Omental fat pad (tissue), 4 donors: ENCODE measurements around the gene DCP2. TPM values are rescaled to one million over a fixed set of nuclear protein-coding genes. Genes with fewer than 3 reads are reported as not detected.

ENCODE experiments used
- ATAC-seq: fragments of 150-250 bp; one replicate; pipeline ENCODE4 v1.9.1; 2016; ENCODE audit warnings: mild to moderate bottlenecking, moderate library complexity; ENCODE audit not compliant: low FRiP score
- DNase-seq: peaks from one replicate; pipeline ENCODE4 v3.0.0-alpha.2; 2019; ENCODE audit warnings: low spot score
- total RNA-seq, 4 donors: library from RNA; depleted of rRNA; stranded (reverse); fragments of >200 nt; gene quantifications; one replicate each; pipeline ENCODE4 v1.1.0, GENCODE V29; 2016
- TF ChIP-seq, protein P1 (sequence below), 3 donors: fragments of 450-650 bp; IDR thresholded peaks; one replicate each; pipeline ENCODE4 v1.5.1; 2016 to 2017; ENCODE audit warnings: antibody characterized with exemption in 3 of 3, mild to moderate bottlenecking in 3 of 3, moderate library complexity in 2 of 3

Gene DCP2
- total RNA-seq, 4 donors from 2014 or later, result 22.2 to 53.4 (median 25.9) TPM

DNA sequence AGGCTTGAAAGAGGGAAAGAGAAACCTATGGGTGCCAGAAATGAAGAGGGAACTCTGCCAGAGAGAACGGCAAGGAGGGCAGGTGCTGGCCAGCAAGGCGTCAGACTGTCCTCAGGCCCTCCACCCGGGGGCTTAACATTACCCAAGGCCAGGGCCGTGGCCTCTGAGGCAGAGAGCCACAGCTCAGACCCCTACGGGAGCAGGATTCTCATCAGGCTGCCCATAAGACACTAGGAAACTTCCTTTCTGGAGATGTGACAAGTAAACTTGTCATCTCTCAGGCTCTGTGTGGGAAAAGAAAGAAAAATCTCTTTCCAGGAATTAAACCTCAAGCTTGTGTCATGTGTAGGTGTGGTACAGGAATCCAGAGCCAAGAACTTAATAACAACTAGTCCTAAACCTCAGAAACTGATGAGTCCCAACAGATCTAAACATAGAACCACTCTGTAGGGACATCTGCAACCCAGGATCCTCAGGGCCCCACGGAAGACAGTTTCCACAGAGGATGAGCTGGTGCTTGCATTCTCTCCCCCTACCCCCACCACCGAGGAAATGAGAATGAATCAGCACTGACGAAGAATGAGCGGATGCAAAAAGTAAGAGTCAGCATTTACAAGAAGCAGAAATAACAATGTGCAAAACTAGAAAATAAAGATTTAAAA lies 74.3 kb downstream of the DCP2 start:
- DNase-seq, result no peak
- TF ChIP-seq, protein P1, sequence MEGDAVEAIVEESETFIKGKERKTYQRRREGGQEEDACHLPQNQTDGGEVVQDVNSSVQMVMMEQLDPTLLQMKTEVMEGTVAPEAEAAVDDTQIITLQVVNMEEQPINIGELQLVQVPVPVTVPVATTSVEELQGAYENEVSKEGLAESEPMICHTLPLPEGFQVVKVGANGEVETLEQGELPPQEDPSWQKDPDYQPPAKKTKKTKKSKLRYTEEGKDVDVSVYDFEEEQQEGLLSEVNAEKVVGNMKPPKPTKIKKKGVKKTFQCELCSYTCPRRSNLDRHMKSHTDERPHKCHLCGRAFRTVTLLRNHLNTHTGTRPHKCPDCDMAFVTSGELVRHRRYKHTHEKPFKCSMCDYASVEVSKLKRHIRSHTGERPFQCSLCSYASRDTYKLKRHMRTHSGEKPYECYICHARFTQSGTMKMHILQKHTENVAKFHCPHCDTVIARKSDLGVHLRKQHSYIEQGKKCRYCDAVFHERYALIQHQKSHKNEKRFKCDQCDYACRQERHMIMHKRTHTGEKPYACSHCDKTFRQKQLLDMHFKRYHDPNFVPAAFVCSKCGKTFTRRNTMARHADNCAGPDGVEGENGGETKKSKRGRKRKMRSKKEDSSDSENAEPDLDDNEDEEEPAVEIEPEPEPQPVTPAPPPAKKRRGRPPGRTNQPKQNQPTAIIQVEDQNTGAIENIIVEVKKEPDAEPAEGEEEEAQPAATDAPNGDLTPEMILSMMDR (IDR thresholded peaks at IDR 0.05), result no peak
- ATAC-seq, result peak; percentile 78

DNA sequence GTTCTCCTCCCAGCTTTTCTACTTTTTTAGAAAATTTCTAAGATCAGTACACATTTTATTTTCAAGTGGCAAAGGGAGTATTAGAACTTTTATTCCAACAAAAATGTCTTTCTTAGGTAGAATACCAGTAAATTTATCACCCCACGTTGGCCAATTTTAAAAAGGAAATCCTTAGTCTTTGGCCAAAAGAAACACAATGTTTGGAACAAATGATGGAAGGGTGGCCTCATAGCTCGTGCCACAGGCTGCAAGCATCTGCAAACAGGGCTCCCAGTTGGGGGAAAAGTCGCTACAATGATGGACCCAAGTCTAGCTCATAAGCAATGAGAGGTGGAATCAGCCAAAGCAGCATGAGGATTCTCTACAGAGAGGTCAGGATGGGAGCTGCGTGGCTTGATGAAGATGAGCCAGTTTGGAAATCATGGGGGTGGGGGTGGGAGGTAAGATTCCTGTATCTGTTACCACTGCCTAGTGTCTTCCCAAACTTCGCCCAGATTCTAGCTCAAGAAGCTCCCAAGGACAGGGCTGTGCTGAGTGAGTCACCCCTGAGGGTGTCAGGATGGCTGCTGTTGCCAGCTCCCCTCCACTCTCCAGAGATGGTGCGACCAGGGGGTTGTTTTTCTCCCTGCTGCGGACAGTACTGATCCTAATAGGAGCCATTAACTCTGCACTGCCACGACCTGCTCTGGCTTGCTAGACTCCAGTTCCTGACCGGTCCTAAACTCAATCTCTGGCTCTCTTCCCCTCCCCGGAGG lies 75.6 kb downstream of the DCP2 start:
- TF ChIP-seq, protein P1 (IDR thresholded peaks at IDR 0.05), result no peak
- DNase-seq, result no peak
- ATAC-seq, result no peak

DNA sequence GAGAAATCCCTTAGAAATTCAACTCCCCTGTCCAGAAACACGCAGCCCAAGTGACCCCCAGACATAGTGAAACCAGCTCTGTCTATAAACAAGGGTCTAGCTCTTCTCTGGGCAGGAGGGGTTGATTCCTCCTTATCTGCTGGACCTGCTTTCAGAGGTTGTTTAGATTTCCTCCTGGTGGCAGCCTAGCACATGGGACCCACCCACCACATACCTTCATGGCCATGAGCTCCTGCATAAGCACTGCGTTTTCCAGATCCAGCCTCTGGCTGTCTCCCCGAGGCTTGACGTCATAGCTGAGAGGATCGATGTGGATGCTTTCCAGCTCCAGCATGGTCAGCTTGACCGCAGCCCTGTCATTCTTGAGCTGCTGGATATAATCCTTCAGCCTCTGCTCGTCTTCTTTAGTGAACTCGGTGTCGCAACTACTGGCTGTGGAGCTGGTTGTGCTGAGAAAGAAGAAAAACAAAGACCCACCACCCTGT lies 77.0 kb downstream of the DCP2 start:
- ATAC-seq (no peak), DNase-seq (no peak)
- TF ChIP-seq, protein P1 (IDR thresholded peaks at IDR 0.05), result no peak

DNA sequence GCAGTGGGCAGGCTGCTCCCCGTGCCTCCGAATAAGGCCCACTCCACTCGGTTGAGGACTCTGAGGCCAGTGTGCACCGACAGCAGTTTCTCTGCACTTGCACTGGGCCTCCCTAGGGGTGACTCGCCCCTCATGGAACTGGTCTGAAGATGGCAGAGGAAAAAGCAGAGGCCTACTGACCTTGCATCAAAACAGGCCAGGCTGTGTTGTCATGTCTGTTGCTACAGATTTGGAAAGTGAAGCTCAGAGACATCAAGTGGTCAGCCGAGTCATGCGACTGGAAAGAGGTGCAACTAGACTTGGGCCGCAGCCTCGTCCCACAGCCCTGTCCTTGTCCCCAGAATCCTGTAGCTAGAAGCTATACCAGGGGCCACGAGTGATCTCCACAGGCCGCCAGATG lies 78.3 kb downstream of the DCP2 start:
- DNase-seq (no peak), ATAC-seq (no peak)
- TF ChIP-seq, protein P1 (IDR thresholded peaks at IDR 0.05), result no peak

DNA sequence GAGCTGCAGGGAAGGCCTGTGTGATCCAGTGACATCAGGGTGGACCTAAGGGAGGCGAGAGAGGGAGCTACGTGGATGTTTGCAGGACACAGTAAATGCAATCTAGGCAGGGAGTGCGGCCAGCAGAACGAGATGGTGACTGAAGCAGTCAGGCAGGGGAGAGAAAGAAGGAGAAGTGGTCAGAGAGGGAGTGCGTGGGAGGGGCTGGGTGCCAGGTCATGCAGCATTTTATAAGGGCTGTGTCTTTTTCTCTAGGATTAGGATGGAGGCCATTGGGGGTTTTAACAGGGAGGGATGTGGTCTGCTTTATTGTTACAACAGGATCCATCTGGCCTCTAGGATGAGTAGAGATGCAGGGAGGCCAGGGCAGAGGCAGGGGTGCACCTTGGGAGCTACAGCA lies 80.4 kb downstream of the DCP2 start:
- no peak for DNase-seq
- ATAC-seq, result no peak
- TF ChIP-seq, protein P1 (IDR thresholded peaks at IDR 0.05), result no peak

DNA sequence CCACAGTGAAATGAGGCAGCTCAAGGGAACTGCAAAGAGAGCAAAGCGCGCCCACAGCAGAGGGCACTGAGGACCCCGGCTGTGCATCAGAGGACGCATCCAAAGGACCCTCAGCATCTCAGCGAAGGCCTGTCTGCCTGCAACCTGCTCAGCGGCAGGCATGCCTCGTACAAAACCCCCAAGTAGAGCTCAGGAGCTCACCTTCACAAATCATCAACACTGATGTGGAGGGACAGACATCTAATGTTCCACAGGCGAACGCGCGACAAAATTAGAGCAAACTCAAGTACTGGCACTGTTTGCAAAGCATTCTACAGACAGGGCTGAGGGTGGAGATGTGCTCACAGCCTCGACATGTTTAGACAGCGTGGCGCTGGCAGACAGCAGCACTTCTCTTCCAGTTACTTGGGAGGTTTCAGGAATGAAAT lies 81.0 kb downstream of the DCP2 start:
- DNase-seq, result no peak
- TF ChIP-seq, protein P1 (IDR thresholded peaks at IDR 0.05), result no peak
- no peak for ATAC-seq
